Endometrial microvascular endothelial cells (primary cell): ENCODE measurements around the gene BANK1. TPM values are rescaled to one million over a fixed set of nuclear protein-coding genes. Genes with fewer than 3 reads are reported as not detected.
"Not testable (repeated sequence)": the region's sequence is repeated elsewhere in the genome, so short reads cannot be mapped to it uniquely, and the experiment has no call there.

Experiments
- in situ Hi-C: cut with HindIII; loops from 2 replicates; pipeline ENCODE4 v1.10.0; 2017; ENCODE audit warnings: low sequenced_read_pairs, low pct_unique_long_range_greater_than_20kb; ENCODE audit errors: inconsistent ontology term
- total RNA-seq: library from RNA; depleted of rRNA; stranded (reverse); fragments of >200 nt; gene quantifications from one replicate; pipeline ENCODE4 v1.2.3, GENCODE V29; 2015; ENCODE audit errors: inconsistent ontology term

The BANK1 gene
- total RNA-seq, 1 donor from 2014 or later: under 0.01 TPM

GRCh38 chr4:101865501-101866062, 75.1 kb downstream of the BANK1 start:
- in situ Hi-C loops: no loop called here

DNA sequence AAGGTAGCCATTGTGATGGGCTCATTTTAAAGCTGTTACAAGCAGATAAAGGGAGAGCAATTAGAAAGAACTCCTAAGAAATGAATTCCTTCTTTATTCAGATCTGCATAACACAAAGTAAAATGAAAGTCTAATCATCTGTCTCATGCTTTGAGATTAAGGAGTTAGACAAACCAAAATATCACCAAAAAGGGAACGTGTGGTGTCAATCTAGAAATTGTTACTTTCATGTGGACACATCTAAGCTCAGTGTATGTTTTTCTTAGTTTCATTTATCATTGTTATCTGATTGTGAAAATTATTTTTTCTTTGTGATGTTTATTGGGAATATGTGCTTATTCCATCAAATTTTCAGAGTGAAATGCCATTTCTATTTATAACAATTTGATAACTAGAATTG, 80.3 kb downstream of the BANK1 start:
- in situ Hi-C loops: no loop called here

- in situ Hi-C loops: no loop called here
Measured at GRCh38 chr4:101871962-101872676, 81.6 kb downstream of the BANK1 start.

DNA sequence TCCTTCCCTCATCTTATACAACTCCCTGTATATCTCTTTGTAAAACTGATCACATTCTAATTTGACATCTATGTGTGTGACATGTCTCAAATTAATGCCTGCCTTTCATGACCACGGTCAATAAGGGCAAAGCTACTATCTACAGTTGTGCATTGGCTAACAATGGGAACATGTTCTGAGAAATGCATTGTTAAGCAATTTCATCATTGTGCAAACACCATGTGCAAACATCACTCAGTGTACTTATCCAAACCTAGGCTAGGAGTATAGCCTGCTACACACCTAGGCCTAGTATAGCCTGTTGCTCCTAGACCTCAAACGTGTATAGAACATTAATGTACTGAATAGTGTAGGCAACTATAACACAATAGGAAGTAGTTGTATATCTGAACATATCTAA, 95.0 kb downstream of the BANK1 start:
- in situ Hi-C loops: no loop called here

- in situ Hi-C loops: no loop called here
Measured at GRCh38 chr4:101886826-101887225, 96.3 kb downstream of the BANK1 start.

DNA sequence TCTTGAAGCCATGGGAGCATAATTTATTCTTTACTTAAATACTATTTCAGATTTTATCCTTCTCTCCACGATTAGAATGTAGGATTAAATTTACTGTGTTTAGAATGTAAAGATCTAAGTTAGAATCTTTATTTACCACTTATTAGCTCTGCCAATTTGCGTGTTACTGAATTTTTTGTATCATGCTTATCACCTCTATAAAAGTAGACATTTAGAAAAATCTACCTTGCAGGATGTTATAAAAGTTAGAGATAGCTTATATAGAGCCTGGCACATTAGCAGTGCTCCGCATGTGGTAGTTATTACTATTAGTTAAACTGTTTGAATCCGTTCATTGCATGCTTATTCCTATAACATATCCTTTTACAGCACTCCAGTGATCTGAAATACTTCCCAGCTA, 97.9 kb downstream of the BANK1 start:
- in situ Hi-C loops: no loop called here

DNA sequence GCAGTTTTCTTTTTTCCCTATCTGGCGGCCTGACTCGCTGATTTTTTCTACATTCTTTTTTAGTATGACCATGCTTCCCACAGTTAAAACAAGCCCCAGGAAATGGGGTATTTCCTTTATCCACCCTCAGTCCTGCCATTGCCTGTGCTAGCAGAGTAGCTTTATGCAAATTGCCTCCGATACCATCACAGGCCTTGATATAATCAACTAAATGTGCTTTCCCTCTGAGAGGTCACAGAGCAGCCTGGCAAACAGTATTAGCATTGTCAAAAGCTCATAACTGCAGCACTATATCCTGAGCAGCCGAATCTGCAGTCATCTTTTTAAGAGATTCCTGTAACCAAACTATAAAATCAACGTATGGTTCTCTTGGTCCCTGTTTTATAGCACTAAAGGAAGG, 115.0 kb downstream of the BANK1 start:
- in situ Hi-C loops: not testable (repeated sequence)

GRCh38 chr4:101910786-101911373, 120.3 kb downstream of the BANK1 start:
- in situ Hi-C loops: no loop called here

GRCh38 chr4:101911616-101912015, 121.1 kb downstream of the BANK1 start:
- in situ Hi-C loops: no loop called here

DNA sequence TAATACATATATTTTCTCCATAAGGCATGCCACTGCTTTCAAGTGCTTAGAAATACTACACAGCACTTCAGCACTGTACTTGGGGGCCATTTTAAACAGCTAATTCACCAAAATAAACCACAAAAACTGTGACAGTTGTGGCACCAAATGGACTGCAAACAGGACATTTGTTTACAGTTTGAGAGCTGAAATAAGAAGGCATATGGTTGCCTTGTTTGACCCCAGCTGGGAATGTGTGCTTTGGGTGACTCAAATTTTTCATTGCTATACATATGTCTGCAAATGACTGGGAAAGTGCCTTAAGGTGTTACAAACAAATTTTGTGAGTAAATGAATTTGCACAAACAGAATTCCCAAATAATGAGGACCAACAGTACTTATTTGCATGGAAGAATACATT, 124.2 kb downstream of the BANK1 start:
- in situ Hi-C loops: no loop called here

GRCh38 chr4:101919373-101919977, 128.9 kb downstream of the BANK1 start:
- in situ Hi-C loops: no loop called here

- in situ Hi-C loops: no loop called here
Measured at GRCh38 chr4:101921370-101921769, 130.8 kb downstream of the BANK1 start.

DNA sequence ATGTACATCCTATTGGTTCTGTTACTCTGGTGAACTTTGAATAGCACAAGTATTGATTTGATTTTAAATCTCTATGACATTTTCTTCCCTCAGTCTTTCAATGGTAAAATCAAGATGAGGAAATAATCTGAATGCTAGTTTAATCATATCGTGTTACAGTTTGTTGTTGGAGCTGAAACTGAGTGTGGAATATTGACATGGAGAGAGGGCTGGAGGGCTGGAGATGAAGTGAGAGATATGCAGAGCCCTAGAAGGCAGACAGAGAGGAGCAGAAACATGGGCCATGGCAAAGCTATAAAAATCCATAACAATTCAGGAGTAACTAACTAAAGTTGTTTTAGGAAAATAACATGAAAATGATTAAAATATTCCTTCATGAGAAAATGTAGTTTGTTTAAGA, 141.1 kb downstream of the BANK1 start:
- in situ Hi-C loops: no loop called here

GRCh38 chr4:101933855-101934254, 143.3 kb downstream of the BANK1 start:
- in situ Hi-C loops: no loop called here

DNA sequence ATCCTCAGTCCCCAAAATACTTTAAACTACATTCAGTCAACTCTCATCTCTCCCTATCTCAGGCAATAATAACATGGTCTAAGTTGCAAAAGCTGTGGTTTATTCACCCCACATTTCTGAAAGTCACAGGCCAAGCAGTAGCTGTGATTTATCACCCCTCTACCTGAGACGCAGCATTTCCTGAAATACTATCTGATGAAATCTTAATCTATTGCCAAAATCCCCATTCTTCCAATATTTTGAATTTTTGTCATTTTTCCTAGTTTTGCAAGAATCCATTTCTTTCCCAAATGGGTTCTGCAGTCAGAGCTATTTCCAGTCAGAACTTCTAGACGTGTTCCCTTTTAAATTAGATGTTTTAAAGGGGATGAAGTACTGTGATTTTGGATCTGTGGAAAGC, 148.3 kb downstream of the BANK1 start:
- in situ Hi-C loops: no loop called here

- in situ Hi-C loops: no loop called here
Measured at GRCh38 chr4:101941816-101942358, 151.4 kb downstream of the BANK1 start.

DNA sequence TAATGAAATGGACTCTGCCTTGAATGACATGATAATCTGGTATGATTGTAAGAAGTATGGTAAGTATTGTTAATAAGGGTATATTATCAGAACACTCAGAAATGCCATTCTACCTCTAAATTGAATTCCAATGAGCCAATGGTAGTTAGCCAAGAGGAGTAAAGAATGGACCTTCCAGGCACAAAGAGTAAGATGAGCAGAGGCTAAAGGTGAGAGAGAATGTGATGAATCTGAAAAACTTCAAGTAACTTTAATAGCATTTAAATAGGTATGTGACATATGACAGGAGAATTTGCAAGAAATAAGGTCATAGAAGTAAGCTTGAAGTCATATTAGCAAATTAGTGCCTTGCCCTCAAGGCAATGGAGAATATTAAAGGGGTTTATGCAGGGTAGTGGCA, 152.4 kb downstream of the BANK1 start:
- in situ Hi-C loops: no loop called here

- in situ Hi-C loops: no loop called here
Measured at GRCh38 chr4:101944649-101945048, 154.1 kb downstream of the BANK1 start.

GRCh38 chr4:101948055-101948454, 157.5 kb downstream of the BANK1 start:
- in situ Hi-C loops: no loop called here

DNA sequence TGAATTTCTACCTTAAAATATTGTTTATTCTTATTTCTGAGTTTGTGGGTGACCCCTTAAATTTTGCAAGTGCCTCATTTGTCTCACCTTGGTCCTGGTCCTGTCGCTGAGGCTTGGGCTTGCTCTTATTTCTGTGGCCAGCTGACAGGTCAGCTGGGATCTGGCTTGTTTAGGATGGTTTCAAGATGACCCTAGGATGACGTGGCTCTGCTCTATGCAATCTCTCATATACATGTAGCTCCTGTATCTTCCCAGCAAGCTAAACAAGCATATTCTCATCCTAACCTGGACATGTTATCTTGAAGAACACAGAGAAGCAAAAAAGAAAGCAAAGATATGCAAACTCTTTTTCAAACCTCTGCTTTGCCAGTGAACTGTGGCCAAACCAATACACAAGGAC, 158.4 kb downstream of the BANK1 start:
- in situ Hi-C loops: no loop called here
